GM12874 (cell line): ENCODE results near the gene ZNF365.

Source experiments
- CTCF ChIP-seq: IDR thresholded peaks from 2 replicates; pipeline ENCODE4 v1.5.1; 2011; ENCODE audit warnings: low read depth, mild to moderate bottlenecking, control low read depth, low read length, moderate library complexity; ENCODE audit not compliant: insufficient read depth

The ZNF365 gene

DNA sequence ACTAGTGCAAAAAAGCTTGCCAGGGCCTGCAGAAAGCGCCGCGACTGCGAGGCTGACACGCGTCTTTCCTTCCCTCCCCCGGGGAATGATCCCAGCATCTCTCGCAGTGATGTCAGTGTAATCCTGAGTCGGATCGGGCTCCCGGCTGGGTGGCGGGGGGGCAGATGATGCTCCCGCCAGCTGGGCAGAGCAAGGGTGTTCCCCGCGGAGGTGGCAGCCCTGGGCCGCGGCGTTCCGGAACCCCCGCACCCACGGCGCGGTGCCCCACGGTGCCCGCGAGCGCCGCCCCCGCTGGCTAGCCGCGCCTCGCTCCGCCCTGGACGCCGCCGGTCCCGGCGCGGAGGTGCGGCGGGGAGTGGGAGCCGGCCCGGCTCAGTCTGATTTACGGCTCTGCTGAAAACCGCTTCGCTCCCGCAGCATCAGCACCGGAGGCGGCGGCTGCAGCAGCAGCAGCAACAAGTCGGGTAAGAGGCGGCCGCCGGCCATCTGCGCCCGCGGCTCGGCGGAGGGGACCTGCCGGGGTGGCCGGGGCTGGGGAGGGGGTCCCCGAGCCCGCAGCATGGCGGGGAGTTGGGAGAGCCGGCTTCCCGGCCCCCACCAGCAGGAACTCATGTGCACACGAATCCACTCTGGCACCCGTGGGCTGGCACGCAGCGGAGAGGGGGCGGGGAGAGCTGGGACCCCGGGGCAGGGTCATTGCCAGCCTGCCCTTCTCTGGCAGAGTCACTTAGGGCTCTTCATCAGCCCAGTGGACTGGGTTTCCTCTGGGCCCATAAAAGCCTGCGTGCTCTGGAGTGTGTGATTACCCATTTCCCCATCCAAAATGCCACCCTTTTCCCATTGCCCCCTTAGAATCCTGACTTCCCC, at the start of gene ZNF365:
ZNF365 (plus strand) TSS at position 375 of the 867 bp plus-strand sequence. CDS start 1,825 bp downstream, outside the sequence.
- no peak for TF ChIP-seq CTCF

DNA sequence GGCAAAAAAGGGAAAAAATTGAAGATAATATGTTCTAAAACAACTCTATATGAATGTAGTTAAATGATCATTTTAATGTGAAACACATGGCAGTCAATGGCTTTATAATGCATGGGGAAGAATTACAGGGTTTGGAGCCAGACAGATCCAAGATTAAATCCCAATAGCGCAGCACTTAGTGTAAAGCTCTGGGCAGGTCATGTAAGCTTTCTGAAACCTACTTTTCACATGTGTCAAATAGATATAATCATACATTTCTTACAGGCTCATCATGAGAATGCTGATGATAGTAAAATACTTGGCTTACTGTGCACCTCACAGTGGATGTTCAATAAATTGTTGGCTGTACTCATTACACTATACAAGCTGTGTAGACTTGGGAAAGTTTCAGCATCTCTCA, 48.0 kb upstream of the ZNF365 start:
- no peak for TF ChIP-seq CTCF

- no peak for TF ChIP-seq CTCF
These were observed 46.3 kb upstream of the ZNF365 start for GRCh38 chr10:62327885-62328284.

GRCh38 chr10:62330213-62330612, 44.0 kb upstream of the ZNF365 start:
- no peak for TF ChIP-seq CTCF

DNA sequence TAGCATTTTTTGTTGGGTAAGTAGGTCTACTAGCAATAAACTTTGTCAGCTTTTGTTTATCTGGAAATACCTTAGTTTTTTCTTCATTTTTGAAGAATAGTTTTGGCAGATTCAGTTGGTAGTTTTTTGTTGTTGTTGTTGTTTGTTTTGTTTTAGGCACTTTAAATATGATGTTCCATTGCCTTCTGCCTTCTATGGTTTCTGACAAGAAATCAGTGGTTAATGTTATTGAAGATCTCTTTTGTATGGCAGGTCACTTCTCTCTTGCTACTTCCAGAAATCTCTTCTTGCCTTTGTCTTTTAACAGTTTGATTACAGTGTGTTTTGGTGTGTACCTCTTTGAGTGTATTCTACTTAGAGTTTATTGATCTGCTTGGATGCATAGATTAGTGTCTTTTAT, 41.8 kb upstream of the ZNF365 start:
- no peak for TF ChIP-seq CTCF

- no peak for TF ChIP-seq CTCF
These were observed 40.9 kb upstream of the ZNF365 start for GRCh38 chr10:62333135-62333889.

DNA sequence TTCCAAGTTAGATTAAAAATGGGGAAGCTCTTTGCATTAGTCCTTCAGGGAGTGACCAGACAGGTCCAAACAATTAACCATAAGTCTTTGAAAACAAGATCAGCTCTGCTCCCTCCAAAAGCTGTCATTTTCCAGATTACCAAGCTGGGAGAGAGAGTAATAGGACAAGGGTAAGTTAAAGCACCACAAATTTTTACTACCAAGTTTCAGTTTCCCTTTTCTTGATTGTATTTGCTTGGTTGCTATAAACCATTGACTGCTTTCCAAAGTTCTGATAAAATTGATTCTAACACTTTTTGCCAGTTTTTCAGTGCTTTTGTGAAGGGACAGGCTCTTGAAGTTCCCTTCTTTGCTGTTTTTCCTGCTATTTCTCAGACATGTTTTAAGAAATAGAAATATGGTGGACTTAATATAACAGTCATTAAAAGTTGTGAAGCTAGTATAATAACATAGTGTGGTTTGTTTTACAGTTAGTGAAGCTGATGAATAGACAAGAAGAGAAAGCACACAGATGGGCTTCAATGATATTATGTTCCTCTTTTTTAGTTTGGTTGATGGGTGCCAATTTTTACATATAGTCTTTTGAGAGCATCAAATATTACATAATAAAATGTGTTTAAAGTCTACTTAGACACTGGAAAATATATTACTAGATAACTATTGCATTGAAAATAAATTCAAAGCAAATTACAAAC, 40.0 kb upstream of the ZNF365 start:
- no peak for TF ChIP-seq CTCF
